K562 (cell line): Measurements from ENCODE around the gene SLC36A1. TPM values are rescaled to one million over a fixed set of nuclear protein-coding genes. Genes with fewer than 3 reads are reported as not detected.

Experiments
- PRDM10 ChIP-seq: fragments of 450-650 bp; IDR thresholded peaks from 2 replicates; pipeline ENCODE4 v1.6.1; 2018; ENCODE audit not compliant: partially characterized antibody
- RBM15 ChIP-seq: fragments of 200-400 bp; formaldehyde crosslinking; IDR thresholded peaks from 2 replicates; pipeline ENCODE4 v1.6.1; 2018; ENCODE audit warnings: mild to moderate bottlenecking, low read length, moderate library complexity; ENCODE audit not compliant: insufficient read depth
- SNAPC5 ChIP-seq: fragments of 250-450 bp; sonication (Bioruptor Pico); IDR thresholded peaks from 2 replicates; pipeline ENCODE4 v1.8.0; 2021; ENCODE audit warnings: moderate library complexity, mild to moderate bottlenecking, inconsistent platforms
- SNIP1 ChIP-seq: fragments of 450-650 bp; IDR thresholded peaks from 2 replicates; pipeline ENCODE4 v1.7.1; 2017; ENCODE audit warnings: low read depth, mild to moderate bottlenecking
- SRSF7 ChIP-seq: fragments of 200-400 bp; formaldehyde crosslinking; optimal IDR thresholded peaks from 2 replicates; pipeline ENCODE3; 2017; ENCODE audit warnings: mild to moderate bottlenecking, low read depth, low read length
- TAL1 ChIP-seq: fragments of 450-650 bp; IDR thresholded peaks from 2 replicates; pipeline ENCODE4 v1.6.1; 2016; ENCODE audit warnings: mild to moderate bottlenecking
- U2AF1 ChIP-seq: fragments of 200-400 bp; formaldehyde crosslinking; optimal IDR thresholded peaks from 2 replicates; pipeline ENCODE3; 2017; ENCODE audit warnings: mild to moderate bottlenecking, low read depth, low read length, moderate library complexity
- YY1 ChIP-seq, 3 experiments: IDR thresholded peaks; 2 replicates each; pipeline ENCODE4 v1.6.1; 2011; ENCODE audit warnings: low read length in 2 of 3, mild to moderate bottlenecking in 2 of 3, moderate library complexity in 2 of 3, borderline replicate concordance in 1 of 3, control low read depth in 1 of 3, low read depth in 1 of 3; ENCODE audit not compliant: insufficient read depth in 3 of 3, insufficient replicate concordance in 2 of 3, control insufficient read depth in 1 of 3, insufficient read length in 1 of 3; ENCODE audit errors: extremely low read depth in 1 of 3
- ZFP30 ChIP-seq: fragments of 250-450 bp; sonication (Bioruptor Pico); IDR thresholded peaks from 2 replicates; pipeline ENCODE4 v1.8.0; 2022; ENCODE audit warnings: moderate library complexity, mild to moderate bottlenecking, inconsistent platforms, borderline replicate concordance
- ZNF274 ChIP-seq: IDR thresholded peaks from 2 replicates; pipeline ENCODE4 v1.6.1; 2011; ENCODE audit warnings: low read depth, mild to moderate bottlenecking, low read length, moderate library complexity, borderline replicate concordance
- ZNF318 ChIP-seq, 2 experiments: fragments of 450-650 bp; IDR thresholded peaks; 2 replicates each; pipeline ENCODE4 v1.6.1; 2016; ENCODE audit warnings: mild to moderate bottlenecking in 2 of 2, borderline replicate concordance in 1 of 2, low read depth in 1 of 2, moderate library complexity in 1 of 2
- ZNF589 ChIP-seq: fragments of 200-800 bp; sonication (Bioruptor generic); IDR thresholded peaks from 2 replicates; pipeline ENCODE4 v1.6.1; 2016; ENCODE audit warnings: low read depth, missing genetic modification characterization, missing compliant biosample characterization
- polyA plus RNA-seq, 8 experiments: library from polyadenylated mRNA; depleted of rRNA in 4 of 8; stranded (reverse) in 5 of 8; unstranded in 3 of 8; fragments of >200 nt; fragmentation: Nextera tagmentation in 2 of 8; fragmentation: Illumina TruSeq in 1 of 8; extraction: Ambion mirVana in 2 of 8; extraction: Trizol in 1 of 8; gene quantifications; 2 replicates each; pipeline versions ENCODE4 v1.2.1 to v1.2.3, GENCODE V29; 2011 to 2014; ENCODE audit warnings: inconsistent platforms in 1 of 8, missing spikeins in 1 of 8
- total RNA-seq, 7 experiments: library from RNA; depleted of rRNA in 6 of 7; stranded (reverse); fragments of >200 nt in 6 of 7; fragmentation: Illumina TruSeq in 2 of 7; extraction: Trizol in 2 of 7; gene quantifications; 2 replicates each; pipeline versions ENCODE4 v1.2.1 to v1.2.3, GENCODE V29; 2011 to 2021; ENCODE audit warnings: low replicate concordance in 1 of 7
- TF ChIP-seq, protein P1 (sequence below): fragments of 450-650 bp; IDR thresholded peaks from 2 replicates; pipeline ENCODE4 v1.7.0; 2016; ENCODE audit warnings: borderline replicate concordance

Gene SLC36A1
- total and polyA plus RNA-seq, 9 of the 15 experiments (the other 6 are each of a cell fraction or from before 2014, with no cell fraction given) = 1.6 to 8.4 (median 4.6) TPM

- TF ChIP-seq ZNF318 (IDR thresholded peaks at IDR 0.05; ENCODE audit: borderline replicate concordance in 1 of 2, low read depth in 1 of 2) = no peak
- no peak for TF ChIP-seq ZNF589 (CRISPR knock-in tag)
- no peak for TF ChIP-seq PRDM10
- no peak for TF ChIP-seq YY1 (IDR thresholded peaks at IDR 0.05; ENCODE audit: borderline replicate concordance in 1 of 3, control insufficient read depth in 1 of 3, extremely low read depth in 1 of 3, insufficient read depth in 3 of 3, insufficient read length in 1 of 3, insufficient replicate concordance in 2 of 3, low read depth in 1 of 3, low read length in 2 of 3)
- TF ChIP-seq SRSF7 = no peak
- TF ChIP-seq ZNF274 = peak; percentile 46; the same call in 1 of the 2 replicates
- no peak for TF ChIP-seq SNIP1
- TF ChIP-seq, protein P1, sequence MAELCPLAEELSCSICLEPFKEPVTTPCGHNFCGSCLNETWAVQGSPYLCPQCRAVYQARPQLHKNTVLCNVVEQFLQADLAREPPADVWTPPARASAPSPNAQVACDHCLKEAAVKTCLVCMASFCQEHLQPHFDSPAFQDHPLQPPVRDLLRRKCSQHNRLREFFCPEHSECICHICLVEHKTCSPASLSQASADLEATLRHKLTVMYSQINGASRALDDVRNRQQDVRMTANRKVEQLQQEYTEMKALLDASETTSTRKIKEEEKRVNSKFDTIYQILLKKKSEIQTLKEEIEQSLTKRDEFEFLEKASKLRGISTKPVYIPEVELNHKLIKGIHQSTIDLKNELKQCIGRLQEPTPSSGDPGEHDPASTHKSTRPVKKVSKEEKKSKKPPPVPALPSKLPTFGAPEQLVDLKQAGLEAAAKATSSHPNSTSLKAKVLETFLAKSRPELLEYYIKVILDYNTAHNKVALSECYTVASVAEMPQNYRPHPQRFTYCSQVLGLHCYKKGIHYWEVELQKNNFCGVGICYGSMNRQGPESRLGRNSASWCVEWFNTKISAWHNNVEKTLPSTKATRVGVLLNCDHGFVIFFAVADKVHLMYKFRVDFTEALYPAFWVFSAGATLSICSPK = no peak
- TF ChIP-seq TAL1 = peak; percentile 95
- no peak for TF ChIP-seq SNAPC5 (CRISPR knock-in tag)
- TF ChIP-seq RBM15 = no peak
- TF ChIP-seq ZFP30 (CRISPR knock-in tag) = no peak
- TF ChIP-seq U2AF1 = no peak
Observed at GRCh38 chr5:151465476-151465875, 18.1 kb downstream of the SLC36A1 start (continued).
